ENCODE measurements around the gene NKIRAS1. TPM values are rescaled to one million over a fixed set of nuclear protein-coding genes. Genes with fewer than 3 reads are reported as not detected.

The NKIRAS1 gene
- total and polyA plus RNA-seq, 2 donors (not counting 1 experiment from before 2014, with no cell fraction given): 15.8 to 17.8 TPM

DNA sequence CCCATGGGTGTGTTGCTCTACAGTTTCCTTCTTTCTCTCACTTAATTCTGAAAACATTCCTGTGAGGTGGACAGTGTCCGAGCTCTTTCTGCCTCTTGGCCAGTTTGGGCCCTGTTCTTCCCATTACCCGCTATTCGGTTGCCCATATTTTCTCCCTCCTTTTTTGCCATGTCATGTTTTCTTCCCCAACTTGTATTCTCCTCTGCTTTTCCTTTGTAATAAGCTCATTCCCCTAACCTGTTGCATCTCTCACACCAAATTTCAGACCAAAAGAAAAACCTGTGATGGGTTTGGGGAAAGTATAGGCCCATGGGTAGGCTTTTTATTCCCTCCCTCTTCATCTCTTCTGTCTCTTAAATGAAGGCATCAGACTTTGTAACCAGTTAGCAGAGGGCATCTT is 30.5 kb downstream of the NKIRAS1 start:
- no peaks in the 10 kb centered on the region for H3K9me3 ChIP-seq (ENCODE audit: control insufficient read depth, insufficient read depth, low read depth, low read length)
- no peak overlapping the region for H3K4me2 ChIP-seq (ENCODE audit: extremely low read depth, insufficient read depth, low read length)
- no peaks in the 10 kb centered on the region for H3K4me1 ChIP-seq (ENCODE audit: control insufficient read depth, extremely low read depth, insufficient read depth, low read length)
- no peak overlapping the region for H3K9ac ChIP-seq (ENCODE audit: insufficient read depth, low read length)
- DNase-seq (ENCODE audit: low read depth in 2 of 2): no peak
- no peak overlapping the region for H2AFZ ChIP-seq (ENCODE audit: low read length)
- no peak overlapping the region for H3K4me3 ChIP-seq (replicated peaks in 1 of 4; ENCODE audit: control extremely low read depth in 1 of 4, insufficient read depth in 1 of 4, low read depth in 3 of 4, low read length in 4 of 4)
- TF ChIP-seq, protein P1, sequence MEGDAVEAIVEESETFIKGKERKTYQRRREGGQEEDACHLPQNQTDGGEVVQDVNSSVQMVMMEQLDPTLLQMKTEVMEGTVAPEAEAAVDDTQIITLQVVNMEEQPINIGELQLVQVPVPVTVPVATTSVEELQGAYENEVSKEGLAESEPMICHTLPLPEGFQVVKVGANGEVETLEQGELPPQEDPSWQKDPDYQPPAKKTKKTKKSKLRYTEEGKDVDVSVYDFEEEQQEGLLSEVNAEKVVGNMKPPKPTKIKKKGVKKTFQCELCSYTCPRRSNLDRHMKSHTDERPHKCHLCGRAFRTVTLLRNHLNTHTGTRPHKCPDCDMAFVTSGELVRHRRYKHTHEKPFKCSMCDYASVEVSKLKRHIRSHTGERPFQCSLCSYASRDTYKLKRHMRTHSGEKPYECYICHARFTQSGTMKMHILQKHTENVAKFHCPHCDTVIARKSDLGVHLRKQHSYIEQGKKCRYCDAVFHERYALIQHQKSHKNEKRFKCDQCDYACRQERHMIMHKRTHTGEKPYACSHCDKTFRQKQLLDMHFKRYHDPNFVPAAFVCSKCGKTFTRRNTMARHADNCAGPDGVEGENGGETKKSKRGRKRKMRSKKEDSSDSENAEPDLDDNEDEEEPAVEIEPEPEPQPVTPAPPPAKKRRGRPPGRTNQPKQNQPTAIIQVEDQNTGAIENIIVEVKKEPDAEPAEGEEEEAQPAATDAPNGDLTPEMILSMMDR (conservative IDR thresholded peaks at IDR 0.05 in 1 of 2, IDR thresholded peaks at IDR 0.05 in 1 of 2; ENCODE audit: low read depth in 1 of 2, low read length in 2 of 2): no peak
- TF ChIP-seq EZH2 (IDR thresholded peaks at IDR 0.05; ENCODE audit: low read length, missing control alignments): no peak
- H3K27ac ChIP-seq (ENCODE audit: insufficient read depth, low read length): no peak overlapping the region
- peaks cover 3% of the 10 kb centered on the region for H3K36me3 ChIP-seq (ENCODE audit: control insufficient read depth, insufficient read depth, low read length)
- peaks cover 1% of the 10 kb centered on the region for H4K20me1 ChIP-seq (ENCODE audit: control insufficient read depth, extremely low read depth, insufficient read depth, low read length)
- no peaks in the 10 kb centered on the region for H3K27me3 ChIP-seq (ENCODE audit: control insufficient read depth, insufficient read depth, low read length)
- H3K79me2 ChIP-seq (ENCODE audit: control insufficient read depth, insufficient read depth, low read length): no peaks in the 10 kb centered on the region

- Histone ChIP-seq H3K79me2 (ENCODE audit: control insufficient read depth, insufficient read depth, low read length) (no peaks in the 10 kb centered on the region), H4K20me1 (ENCODE audit: control insufficient read depth, extremely low read depth, insufficient read depth, low read length) (peaks cover 1% of the 10 kb centered on the region), H3K9ac (ENCODE audit: insufficient read depth, low read length) (no peak overlapping the region), H3K27ac (ENCODE audit: insufficient read depth, low read length) (no peak overlapping the region), H3K4me3 (replicated peaks in 1 of 4; ENCODE audit: control extremely low read depth in 1 of 4, insufficient read depth in 1 of 4, low read depth in 3 of 4, low read length in 4 of 4) (no peak overlapping the region), H3K27me3 (ENCODE audit: control insufficient read depth, insufficient read depth, low read length) (no peaks in the 10 kb centered on the region), H2AFZ (ENCODE audit: low read length) (no peak overlapping the region), H3K9me3 (ENCODE audit: control insufficient read depth, insufficient read depth, low read depth, low read length) (no peaks in the 10 kb centered on the region), H3K4me2 (ENCODE audit: extremely low read depth, insufficient read depth, low read length) (no peak overlapping the region), H3K4me1 (ENCODE audit: control insufficient read depth, extremely low read depth, insufficient read depth, low read length) (no peaks in the 10 kb centered on the region), H3K36me3 (ENCODE audit: control insufficient read depth, insufficient read depth, low read length) (peaks cover 3% of the 10 kb centered on the region)
- no peak for DNase-seq (ENCODE audit: low read depth in 2 of 2)
- no peak for TF ChIP-seq EZH2 (IDR thresholded peaks at IDR 0.05; ENCODE audit: low read length, missing control alignments)
- TF ChIP-seq, protein P1 (conservative IDR thresholded peaks at IDR 0.05 in 1 of 2, IDR thresholded peaks at IDR 0.05 in 1 of 2; ENCODE audit: low read depth in 1 of 2, low read length in 2 of 2): no peak
Observed at GRCh38 chr3:23885210-23885609, 31.6 kb downstream of the NKIRAS1 start.

GRCh38 chr3:23884481-23884880 is 32.3 kb downstream of the NKIRAS1 start:
- no peak for TF ChIP-seq EZH2 (IDR thresholded peaks at IDR 0.05; ENCODE audit: low read length, missing control alignments)
- TF ChIP-seq, protein P1 (conservative IDR thresholded peaks at IDR 0.05 in 1 of 2, IDR thresholded peaks at IDR 0.05 in 1 of 2; ENCODE audit: low read depth in 1 of 2, low read length in 2 of 2): peak in 1 of 2 donors; percentile 17
- DNase-seq (ENCODE audit: low read depth in 2 of 2): no peak
- Histone ChIP-seq H3K4me1 (ENCODE audit: control insufficient read depth, extremely low read depth, insufficient read depth, low read length) (no peaks in the 10 kb centered on the region), H3K9me3 (ENCODE audit: control insufficient read depth, insufficient read depth, low read depth, low read length) (no peaks in the 10 kb centered on the region), H4K20me1 (ENCODE audit: control insufficient read depth, extremely low read depth, insufficient read depth, low read length) (peaks cover 1% of the 10 kb centered on the region), H3K79me2 (ENCODE audit: control insufficient read depth, insufficient read depth, low read length) (no peaks in the 10 kb centered on the region), H3K27me3 (ENCODE audit: control insufficient read depth, insufficient read depth, low read length) (no peaks in the 10 kb centered on the region), H3K36me3 (ENCODE audit: control insufficient read depth, insufficient read depth, low read length) (no peaks in the 10 kb centered on the region), H3K4me2 (ENCODE audit: extremely low read depth, insufficient read depth, low read length) (no peak overlapping the region), H3K9ac (ENCODE audit: insufficient read depth, low read length) (no peak overlapping the region), H3K4me3 (replicated peaks in 1 of 4; ENCODE audit: control extremely low read depth in 1 of 4, insufficient read depth in 1 of 4, low read depth in 3 of 4, low read length in 4 of 4) (no peak overlapping the region), H3K27ac (ENCODE audit: insufficient read depth, low read length) (no peak overlapping the region), H2AFZ (ENCODE audit: low read length) (no peak overlapping the region)
